NCI-H2227 treated with DMSO at 0.1 percent for 48 hours (cell line): ENCODE data around the gene FAS.

Experiments
- DNase-seq: peaks from one replicate; lab custom pipeline; 2025; lab: John Stamatoyannopoulos, UW

FAS gene

DNA sequence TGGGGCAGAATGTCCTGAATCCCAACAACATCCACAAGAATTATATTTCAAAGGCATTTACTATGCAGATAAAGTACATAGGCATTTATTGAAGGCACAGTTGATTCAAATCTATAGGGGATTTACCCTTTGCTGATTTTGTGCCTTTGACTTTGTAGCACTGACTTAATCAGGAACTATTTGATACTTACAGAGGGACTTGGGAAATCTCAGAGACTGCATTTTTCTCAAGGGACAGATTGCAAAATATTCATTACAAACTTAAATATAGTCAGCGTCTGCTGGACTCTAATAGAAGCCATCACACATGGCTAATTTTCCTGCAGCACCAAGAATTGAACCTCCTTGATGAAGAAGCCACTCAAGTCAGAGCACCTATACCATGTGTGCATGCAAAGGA lies 44.9 kb downstream of the FAS start:
- DNase-seq: no peak

DNA sequence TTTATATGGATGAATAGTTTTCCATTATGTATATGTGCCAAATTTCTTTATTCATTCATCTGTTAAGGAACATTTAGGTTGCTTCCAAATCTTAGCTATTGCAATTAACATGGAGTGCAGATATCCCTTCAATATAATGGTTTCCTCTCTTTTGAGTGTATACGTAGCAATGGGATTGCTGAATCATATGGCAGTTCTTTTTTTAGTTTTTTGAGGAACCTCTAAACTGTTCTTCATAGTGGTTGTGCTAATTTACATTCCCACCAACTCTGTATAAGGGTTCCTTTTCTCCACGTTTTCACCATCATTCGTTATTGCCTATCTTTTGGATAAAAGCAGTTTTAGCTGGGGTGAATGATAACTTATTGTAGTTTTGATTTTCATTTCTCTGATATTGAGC lies 46.5 kb downstream of the FAS start:
- no peak for DNase-seq

DNA sequence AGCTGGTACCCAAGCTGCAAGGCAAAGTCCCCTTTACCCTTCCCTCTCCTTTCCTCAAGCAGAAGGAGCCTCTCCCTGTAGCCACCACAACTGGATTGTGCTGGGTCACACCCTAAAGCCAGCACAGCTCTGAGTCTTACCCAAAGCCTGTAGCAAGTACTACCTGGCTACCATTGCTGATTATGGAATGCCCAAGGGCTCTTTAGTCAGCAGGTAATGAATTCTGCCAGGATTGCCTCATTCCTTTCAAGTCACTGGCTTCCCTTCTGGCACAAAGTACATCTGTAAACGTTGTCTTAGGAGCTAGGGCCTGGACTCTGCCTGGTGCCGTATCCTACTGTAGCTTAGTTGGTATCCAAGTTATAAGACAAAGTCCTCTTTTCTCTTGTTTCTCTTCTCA lies 52.0 kb downstream of the FAS start:
- DNase-seq: no peak

DNA sequence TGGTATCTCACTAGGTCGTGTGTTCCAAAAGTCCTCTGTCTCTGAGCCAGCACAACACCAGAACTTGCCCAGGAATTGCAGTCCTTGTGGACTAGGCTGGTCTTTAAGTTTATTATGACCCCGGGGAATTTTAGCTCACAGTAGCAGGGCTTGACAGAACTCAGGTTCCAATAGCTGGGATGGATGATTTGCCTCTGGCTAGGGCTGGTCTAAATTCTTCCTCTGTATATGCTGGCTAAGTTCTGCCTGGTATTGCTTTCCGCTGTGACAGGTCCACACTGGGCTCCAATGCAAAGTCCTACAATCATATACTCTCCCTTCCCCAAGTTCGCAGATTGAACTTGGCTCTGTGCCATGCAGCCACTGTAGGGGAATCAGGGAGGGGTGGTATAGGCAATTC lies 52.5 kb downstream of the FAS start:
- DNase-seq: no peak

DNA sequence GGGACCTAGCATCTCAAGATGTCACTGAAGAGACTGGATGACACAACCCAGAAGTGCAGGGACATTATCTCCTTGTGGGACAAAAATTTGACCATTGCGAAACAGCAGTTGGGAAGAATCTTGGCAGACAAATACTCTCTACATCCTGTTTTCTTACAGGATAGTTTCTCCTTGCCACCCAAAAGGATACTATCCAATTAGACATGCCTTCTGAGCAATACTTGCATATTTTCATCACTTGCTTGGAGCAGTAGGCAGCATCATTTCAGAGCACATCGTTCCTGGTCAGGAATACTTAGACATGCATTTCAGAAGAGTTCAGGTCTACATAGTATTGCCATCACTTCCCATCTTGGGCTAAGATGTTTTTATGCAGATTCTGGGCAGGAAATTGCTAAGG lies 56.8 kb downstream of the FAS start:
- DNase-seq: no peak

DNA sequence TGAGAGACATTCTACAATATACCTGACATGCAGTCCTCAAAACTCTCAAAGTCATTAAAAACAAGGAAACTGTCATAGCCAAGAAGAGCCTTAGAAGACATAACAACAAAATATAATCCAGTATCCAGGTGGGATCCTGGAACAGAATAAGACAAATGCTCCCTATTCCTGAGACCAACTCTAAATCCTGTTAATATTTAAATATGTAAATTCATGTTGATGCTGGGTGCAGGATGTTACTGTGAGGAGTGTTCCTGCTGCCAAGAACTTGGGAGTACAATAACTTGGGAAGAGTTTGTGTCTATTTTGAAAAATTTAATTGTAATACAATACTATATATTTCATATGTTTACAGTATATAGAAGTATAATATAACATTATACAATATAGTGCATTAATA lies 61.0 kb downstream of the FAS start:
- DNase-seq: no peak

DNA sequence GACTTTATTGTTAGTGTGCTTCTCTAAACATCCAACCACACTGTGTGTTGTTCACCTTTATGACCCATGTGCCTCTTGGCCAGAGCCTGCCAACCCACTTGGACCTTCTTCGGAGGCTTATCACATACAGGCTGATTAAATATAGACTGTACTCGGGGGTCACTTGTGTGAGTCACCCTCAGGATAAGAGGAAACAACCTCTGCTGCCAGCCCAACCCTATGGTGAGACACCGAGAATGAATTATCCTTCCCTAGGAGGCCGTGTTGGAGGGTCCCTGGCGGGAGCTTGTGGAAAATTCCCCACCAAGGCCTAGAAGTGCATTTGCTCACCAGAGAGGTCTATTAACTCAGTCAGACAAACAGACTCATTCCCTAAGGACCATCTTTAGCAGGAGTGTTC lies 63.0 kb downstream of the FAS start:
- no peak for DNase-seq

DNA sequence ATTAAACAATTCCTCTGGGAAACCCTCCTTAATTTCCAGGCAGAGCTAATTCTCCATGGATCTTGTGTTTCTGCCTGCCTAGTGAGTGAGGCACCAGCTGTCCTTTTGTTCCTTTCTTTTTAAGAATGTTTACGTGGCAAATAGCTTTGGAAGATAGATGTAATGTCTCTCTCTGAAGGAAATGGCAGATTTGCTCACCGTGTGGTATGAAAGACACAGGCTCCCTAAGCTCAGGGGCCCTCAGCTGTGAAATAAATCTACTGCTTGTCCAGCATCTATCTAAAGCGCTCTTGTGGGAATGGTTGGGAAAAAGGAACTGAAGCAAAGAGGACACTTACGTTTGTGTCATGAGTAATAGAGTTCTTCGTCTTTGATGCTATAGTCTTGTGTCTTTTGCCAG lies 64.6 kb downstream of the FAS start:
- DNase-seq: no peak

DNA sequence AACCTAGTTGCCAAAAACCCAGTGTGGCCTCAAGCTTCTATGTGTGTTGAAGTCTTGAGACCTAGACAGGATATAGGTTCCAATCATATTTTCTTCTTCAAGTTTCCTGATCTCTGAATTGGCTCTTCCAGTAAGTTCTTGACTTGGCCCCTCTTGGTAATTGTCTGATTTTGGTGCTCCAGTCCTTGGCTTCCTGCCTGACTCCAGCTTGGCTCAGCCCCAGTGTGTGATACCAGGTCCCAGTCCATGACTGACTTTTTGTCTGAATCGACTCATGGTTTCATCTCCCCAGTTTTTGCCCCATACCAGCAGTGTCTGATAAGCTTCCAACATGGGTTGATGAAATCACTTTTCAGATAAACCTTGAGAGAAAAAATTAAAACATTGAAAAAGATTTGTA lies 72.3 kb downstream of the FAS start:
- DNase-seq: no peak

DNA sequence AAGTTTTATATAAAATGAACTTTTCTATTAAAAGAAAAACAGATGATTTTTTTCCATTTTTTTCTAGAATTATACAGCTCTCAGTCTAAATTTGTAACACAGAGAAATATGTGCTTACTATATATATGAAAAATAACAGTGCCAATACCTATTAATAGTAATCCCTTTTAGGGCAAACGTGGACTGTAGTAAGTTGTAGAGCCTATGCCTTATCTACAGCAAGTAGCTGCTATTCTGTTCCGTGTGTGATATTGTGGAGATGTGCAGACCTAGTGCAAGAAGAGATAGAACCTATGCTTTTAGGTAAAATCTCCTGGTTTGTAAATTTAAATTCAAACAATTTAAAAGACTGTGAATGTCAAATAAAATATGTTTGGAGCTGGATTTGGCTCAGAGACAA lies 72.9 kb downstream of the FAS start:
- no peak for DNase-seq

DNA sequence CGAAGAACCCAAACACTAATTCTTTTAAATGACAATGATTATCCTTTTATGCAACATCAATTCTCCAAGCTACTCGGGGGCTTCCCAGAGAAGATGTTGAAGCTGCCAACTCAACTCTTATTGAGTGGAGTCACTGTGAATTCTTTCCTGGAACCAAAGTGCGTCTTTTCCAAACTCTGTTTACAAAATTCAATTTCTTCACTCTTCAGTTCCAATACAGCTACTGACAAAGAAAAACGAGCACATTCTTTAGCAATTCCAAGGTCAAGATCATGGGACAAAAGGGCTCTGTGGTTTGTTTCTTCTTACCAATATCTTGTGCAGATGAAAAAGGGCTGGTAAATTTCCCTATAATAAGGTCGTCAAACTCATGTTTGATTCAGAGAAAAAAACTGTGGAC lies 74.2 kb downstream of the FAS start:
- no peak for DNase-seq
